GM18951 (cell line): Measurements from ENCODE around the gene SORCS2.
"Not testable (repeated sequence)": the region's sequence is repeated elsewhere in the genome, so short reads cannot be mapped to it uniquely, and the experiment has no call there.

Source experiments
- POLR2A ChIP-seq: IDR thresholded peaks from 4 replicates; pipeline ENCODE4 v1.6.1; 2011; ENCODE audit warnings: mild to moderate bottlenecking; ENCODE audit not compliant: insufficient read length, insufficient read depth; ENCODE audit errors: extremely low read depth
- in situ Hi-C: fragments of 300-500 bp; cut with MboI; formaldehyde crosslinking; loops from one replicate; pipeline ENCODE4 v1.12.0; 2022; ENCODE audit warnings: low sequenced_read_pairs, mixed read lengths, inconsistent platforms; ENCODE audit not compliant: unreplicated experiment

The SORCS2 gene

DNA sequence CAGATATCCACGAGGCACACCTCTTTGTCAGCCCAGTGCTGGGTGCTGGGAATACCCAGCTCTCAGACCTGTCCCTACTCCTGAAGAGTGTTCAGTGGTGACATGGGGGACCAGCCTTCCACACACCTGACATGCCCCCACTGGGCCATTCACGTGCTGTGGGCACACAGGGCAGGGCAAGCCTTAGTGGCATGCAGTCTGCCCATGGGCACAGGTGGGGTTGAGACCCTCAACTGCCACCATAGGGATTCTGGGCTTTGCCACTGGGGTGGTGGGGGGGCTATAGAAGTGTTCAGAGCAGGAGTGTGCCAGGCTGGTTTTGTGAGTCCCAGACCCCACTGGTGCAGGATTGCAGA, 259.1 kb downstream of the SORCS2 start:
- no peak for TF ChIP-seq POLR2A
- in situ Hi-C loops = no loop called here

DNA sequence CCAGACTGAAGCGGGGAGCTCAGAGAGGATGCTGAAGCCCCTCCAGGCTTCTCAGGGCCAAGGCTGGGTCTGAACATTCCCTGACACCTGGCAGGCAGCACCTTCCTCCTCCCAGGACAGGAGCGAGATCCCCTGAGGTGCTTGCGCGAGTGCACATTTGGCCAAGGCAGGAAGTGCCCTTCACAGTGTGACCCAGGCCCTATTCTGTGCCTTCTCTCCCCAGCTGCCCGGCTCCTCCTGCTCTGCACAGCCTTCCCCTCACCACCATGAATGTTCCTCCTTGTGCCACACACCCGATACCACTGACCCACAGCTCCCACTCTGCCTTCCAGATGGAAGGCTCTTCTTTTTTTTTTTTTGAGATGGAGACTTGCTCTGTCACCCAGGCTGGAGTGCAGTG, 259.5 kb downstream of the SORCS2 start:
- TF ChIP-seq POLR2A = no peak
- in situ Hi-C loops = no loop called here

DNA sequence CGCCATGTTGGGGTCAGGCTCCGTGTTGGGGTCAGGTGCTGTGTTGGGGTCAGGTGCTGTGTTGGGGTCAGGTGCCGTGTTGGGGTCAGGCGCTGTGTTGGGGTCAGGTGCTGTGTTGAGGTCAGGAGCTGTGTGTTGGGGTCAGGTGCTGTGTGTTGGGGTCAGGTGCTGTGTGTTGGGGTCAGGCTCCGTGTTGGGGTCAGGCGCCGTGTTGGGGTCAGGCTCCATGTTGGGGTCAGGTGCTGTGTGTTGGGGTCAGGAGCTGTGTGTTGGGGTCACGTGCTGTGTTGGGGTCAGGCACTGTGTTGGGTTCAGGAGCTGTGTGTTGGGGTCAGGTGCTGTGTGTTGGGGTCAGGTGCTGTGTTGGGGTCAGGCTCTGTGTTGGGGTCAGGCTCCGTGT, 260.5 kb downstream of the SORCS2 start:
- in situ Hi-C loops = not testable (repeated sequence)

DNA sequence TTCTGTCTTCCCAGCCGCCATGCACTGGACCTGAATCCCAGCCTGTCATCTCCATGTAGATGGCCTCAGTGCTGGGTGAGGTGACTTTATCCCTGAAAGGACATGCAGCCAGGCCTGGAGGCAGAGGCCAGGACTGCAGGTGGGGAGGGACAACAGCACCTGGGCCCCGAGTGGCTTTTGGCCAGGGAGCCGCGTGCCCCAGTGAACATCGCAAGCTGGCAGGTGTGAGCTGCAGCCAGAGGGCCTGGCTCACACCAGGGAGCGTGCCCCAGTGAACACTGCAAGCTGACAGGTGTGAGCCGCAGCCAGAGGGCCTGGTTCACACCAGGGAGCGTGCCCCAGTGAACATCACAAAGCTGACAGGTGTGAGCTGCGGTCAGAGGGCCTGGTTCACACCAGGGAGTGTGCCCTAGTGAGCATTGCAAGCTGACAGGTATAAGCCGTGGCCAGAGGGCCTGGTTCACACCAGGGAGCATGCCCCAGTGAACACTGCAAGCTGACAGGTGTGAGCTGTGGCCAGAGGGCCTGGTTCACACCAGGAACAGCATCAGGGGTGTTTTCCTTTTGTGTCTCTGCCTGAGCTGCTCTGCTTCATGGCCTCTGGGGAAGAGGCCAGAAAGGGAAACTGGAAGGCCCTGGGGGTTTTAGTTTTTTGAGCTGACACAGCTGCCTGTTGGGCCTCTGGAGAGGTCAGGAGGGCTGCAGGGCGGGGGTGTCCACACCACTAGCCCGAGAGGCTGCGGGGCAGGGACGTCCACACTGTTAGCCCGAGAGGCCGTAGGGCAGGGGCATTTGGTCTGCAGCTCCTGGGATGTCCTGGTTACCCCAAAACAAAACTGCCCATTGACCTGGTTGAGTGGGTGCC, 265.1 kb downstream of the SORCS2 start:
- no peak for TF ChIP-seq POLR2A
- in situ Hi-C loops = no loop called here

DNA sequence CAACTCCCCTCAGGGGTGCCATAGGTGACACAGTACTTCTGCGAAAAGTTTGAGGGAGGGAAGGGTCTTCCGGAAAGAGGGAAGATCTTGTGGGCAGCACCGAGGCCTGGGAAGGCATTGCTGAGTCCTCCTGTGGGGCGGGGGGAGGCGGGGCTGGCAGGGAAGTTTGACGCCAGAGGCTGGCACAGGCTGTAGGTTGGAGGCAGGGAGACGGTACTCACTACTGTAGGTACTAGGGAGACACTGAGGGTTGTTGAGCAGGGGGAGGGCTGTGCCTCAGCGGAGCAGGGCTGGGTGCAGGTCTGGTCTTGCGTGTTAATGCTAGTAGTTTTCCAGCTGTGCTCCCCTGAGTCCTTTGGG, 265.7 kb downstream of the SORCS2 start:
- in situ Hi-C loops = no loop called here
- no peak for TF ChIP-seq POLR2A

DNA sequence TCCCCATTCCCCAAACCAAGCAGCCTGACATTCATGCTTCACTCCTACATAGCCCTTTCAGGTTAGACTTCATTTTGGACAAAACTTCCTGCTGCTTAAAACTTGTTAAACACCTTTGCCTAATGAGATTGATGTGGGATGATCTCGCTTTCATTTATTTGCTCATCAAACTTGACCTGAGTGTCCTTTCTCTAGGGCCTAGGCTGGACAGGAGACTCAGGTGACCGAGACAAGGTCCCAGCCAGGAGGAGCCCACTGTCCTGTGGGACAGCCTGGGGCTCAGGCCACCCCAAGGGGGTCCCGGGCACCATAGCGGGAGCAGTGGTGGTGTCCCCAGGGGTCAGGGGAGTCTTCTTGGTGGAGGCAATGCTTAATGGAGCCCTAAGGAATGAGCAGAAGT, 266.1 kb downstream of the SORCS2 start:
- no peak for TF ChIP-seq POLR2A
- in situ Hi-C loops = no loop called here

DNA sequence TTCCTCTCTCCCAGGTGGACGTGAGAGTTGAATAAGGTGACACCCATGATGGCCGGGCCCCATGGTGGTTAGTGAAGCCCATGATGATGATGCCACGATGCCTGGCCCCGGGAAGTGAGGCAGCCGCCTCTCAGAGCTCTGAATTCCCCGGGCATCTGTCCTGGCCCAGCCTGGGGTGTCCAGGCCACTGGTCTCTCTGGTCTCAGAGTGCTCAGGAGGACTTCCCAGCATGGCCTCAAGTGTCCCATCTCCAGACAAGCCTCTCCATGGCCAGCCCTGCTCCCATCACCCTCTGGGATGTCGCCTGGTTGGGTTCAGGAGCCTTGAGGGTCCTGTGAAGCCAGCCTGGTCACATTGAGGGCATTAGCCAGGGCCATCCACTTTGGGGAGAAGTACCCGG, 267.1 kb downstream of the SORCS2 start:
- in situ Hi-C loops = no loop called here
- no peak for TF ChIP-seq POLR2A

DNA sequence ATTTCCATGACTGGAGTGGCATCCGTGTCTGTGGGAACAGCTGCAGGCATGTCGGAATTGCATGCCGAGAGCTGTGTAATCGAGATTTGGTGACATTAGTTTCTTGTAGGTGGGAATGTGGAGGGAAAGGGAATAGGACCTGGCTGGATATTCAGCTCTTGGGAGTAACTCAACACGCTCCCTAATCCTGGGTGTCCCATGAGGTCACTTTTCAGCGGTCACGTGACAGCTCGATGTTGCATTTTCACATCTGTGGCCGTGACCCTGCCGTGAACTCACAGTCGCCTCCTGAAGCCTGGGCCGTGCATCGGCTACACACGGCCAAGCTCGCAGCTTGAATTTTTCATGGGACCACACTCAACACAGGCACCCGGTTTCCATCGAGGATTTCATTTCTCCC, 268.2 kb downstream of the SORCS2 start:
- in situ Hi-C loops = no loop called here
- TF ChIP-seq POLR2A = no peak

DNA sequence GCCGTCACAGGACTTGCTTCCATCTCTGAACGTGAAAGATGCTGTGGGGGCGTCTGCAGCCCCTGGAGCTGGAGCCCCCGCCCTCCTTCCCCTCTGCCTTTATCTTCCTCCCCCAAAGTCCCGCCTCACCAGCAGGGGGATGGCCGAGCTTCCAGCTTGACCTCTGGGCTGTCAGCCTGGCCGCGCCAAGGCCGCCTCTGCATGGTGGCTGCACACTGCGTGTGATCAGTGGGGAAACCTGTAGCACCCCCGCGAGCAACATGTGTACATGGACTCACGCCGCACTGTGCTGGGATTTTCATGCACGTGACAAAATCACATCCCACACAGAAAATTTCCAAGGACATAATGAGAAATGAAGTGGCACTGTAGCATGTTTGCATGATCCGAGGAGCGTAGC, 268.9 kb downstream of the SORCS2 start:
- no peak for TF ChIP-seq POLR2A
- in situ Hi-C loops = no loop called here

DNA sequence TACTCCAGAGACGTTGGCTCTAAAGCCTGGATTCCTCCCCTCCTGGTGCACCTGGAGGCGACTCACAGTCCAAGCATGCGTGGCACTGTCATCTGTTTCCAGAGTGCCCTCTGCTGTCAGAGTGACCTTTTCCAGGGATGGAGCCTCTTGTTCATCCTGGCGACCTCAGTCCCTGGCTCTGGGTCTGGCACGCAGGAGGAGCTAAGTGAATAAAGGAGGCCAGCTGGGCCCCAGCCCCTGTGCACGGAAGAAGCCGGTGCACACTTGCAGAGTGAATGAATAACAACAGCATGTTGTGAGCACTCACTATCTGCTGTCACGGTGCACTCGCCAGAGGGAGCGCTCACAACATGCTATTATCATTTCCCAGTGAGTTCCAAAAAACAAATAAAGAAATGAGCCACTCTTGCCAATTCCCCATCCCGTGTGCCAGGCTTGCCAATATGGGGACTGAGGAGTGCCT, 270.2 kb downstream of the SORCS2 start:
- in situ Hi-C loops = no loop called here
- no peak for TF ChIP-seq POLR2A

DNA sequence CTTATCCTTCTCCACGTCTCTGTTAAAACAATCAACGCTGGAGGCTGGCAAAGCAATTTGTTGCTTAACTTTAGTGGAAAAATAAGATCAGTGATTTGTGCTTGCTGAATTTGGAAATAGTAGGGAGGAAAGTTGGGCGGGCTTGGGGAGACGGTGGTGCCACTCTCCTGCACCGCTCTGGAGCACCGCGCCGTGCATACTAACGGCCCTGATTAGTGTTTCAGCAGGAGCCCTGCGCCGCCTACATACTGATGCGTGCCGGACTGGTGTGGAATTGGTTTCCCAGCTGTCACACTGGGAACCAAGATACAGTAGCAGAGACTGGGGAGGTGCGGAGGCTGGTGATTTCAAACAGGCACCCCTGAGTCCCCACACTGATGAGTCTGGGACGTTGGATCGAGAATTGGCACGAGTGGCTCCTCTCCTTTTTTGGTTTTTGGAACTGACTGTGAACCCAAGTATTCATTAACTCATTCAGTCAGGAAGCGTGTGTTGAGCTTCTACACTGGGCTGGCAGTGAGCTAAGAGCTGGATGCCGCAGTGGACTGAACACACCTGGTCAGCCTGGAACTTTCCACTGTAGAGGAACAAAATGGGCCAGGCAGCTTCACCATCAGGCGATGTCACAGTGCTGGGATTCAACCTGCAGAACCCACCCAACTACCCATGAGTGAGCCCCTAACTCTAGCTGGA, 271.4 kb downstream of the SORCS2 start:
- TF ChIP-seq POLR2A = no peak
- in situ Hi-C loops = no loop called here

DNA sequence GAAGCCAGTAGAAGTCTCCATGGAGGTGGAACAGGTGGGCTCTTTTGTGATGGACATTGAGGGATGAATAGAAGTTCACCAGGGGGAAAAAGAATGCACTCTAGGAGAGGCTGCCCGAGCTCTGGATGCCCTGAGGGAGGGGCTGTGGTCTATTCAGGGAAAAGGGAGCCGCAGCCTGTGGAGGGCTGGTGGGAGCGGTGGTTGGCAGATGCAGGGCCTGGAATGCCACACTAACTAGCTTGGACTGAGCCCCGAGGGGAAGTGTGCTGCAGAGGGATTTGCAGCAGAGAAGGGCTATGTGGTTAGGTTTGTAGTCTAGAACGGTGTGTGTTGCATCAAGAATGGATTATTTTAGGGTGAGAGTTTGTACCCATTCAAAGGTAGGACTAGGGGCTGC, 271.9 kb downstream of the SORCS2 start:
- no peak for TF ChIP-seq POLR2A
- in situ Hi-C loops = no loop called here

DNA sequence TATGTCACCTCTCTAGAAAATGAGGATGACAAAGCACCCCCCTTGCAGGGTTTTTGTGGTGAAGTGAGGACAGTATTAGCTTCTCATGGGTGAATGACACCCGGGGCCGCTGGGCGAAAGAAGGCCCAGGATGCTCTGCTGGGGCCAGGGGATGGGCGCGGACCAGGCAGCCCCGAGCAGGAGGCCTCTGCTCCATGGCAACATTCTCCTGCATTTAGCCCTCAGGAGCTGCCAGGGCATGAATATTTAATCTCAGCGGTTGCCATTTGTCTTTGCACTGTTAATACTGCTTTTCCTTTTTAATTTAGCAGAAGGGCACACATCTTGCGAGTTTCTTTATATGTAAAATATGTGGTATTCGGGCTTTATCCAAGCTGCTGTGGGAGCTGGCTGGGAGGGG, 272.7 kb downstream of the SORCS2 start:
- in situ Hi-C loops = no loop called here
- TF ChIP-seq POLR2A = no peak

DNA sequence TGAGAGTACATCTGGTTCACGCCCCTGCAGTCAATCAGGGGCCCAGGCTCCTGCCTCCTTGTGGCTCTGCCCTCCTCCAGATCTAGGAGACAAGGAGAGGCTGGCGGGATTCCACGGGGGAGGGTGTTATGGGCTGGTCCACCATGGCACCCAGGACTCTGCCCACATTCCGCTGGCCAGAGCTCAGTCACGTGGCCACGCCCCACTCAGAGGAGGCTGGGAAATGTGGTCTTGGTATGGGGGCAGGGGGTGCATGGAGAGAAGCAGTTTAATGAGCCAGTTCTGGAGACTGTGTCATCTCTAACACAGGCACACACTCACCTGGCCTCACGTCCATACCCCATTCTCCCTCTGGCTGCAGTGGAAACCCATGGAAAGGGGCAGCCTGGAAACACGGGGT, 273.9 kb downstream of the SORCS2 start:
- TF ChIP-seq POLR2A = no peak
- in situ Hi-C loops = no loop called here
